ENCODE data around the gene RASA2.
A peak's percentile ranks its signal among the peaks of the same experiment; 100 is the strongest.
"Not testable (repeated sequence)": the region's sequence is repeated elsewhere in the genome, so short reads cannot be mapped to it uniquely, and the experiment has no call there.

Gene RASA2

GRCh38 chr3:141478840-141479239 lies 8.0 kb upstream of the RASA2 start:
- H3K9ac ChIP-seq (ENCODE audit: low read length); H3K27ac ChIP-seq (ENCODE audit: low read depth, low read length); H3K4me1 ChIP-seq (ENCODE audit: control insufficient read depth, insufficient read depth, low read length); H3K36me3 ChIP-seq (ENCODE audit: control insufficient read depth, insufficient read depth, low read length); H3K4me3 ChIP-seq (ENCODE audit: low read depth, low read length); H3K9me3 ChIP-seq (ENCODE audit: control insufficient read depth, insufficient read depth, low read depth, low read length); H3K27me3 ChIP-seq (ENCODE audit: control insufficient read depth, insufficient read depth, low read length): not testable (repeated sequence)

DNA sequence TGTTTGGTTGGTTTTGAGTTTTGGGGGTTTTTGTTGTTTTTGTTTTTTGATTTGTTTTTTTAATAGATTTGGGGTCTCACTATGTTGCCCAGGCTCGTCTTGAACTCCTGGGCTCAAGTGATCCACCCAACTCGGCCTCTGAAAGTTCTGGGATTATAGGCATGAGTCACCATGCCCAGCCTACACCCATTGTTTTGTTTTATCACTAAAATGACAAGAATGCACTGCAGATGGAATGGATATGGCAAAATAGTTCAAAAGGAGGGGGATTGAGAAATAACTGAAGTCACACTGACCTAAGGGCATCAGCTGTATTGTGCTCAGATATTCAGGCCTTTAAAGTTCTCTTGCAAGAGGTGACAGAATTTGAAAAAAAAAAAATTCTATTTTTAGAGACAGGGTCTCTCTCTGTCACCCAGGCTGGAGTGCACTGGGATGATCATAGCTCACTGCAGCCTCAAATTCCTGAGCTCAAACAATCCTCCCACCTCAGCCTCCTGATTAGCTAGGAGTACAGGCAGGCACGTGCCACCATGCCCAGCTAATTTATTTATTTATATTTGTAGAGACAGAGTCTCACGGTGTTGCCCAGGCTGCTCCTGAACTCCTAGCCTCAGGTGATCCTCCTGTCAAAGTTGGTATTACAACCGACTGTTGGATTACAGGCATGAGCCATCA lies 4.4 kb upstream of the RASA2 start:
- H3K36me3 ChIP-seq (ENCODE audit: control insufficient read depth, insufficient read depth, low read length) = no peaks in the 10 kb centered on the region
- H3K27ac ChIP-seq (ENCODE audit: low read depth, low read length) = no peak overlapping the region
- H3K27me3 ChIP-seq (ENCODE audit: control insufficient read depth, insufficient read depth, low read length) = no peaks in the 10 kb centered on the region
- H3K4me3 ChIP-seq (ENCODE audit: low read depth, low read length) = no peak overlapping the region
- H3K9ac ChIP-seq (ENCODE audit: low read length) = no peak overlapping the region
- no peaks in the 10 kb centered on the region for H3K9me3 ChIP-seq (ENCODE audit: control insufficient read depth, insufficient read depth, low read depth, low read length)
- H3K4me1 ChIP-seq (ENCODE audit: control insufficient read depth, insufficient read depth, low read length) = peaks cover 10% of the 10 kb centered on the region

- Histone ChIP-seq H3K4me3 (ENCODE audit: low read depth, low read length) (no peak overlapping the region), H3K4me1 (ENCODE audit: control insufficient read depth, insufficient read depth, low read length) (peaks cover 22% of the 10 kb centered on the region), H3K9me3 (ENCODE audit: control insufficient read depth, insufficient read depth, low read depth, low read length) (no peaks in the 10 kb centered on the region), H3K9ac (ENCODE audit: low read length) (no peak overlapping the region), H3K27me3 (ENCODE audit: control insufficient read depth, insufficient read depth, low read length) (no peaks in the 10 kb centered on the region), H3K36me3 (ENCODE audit: control insufficient read depth, insufficient read depth, low read length) (no peaks in the 10 kb centered on the region), H3K27ac (ENCODE audit: low read depth, low read length) (no peak overlapping the region)
These were observed 2.0 kb upstream of the RASA2 start for GRCh38 chr3:141484701-141485287.

- no peaks in the 10 kb centered on the region for H3K27me3 ChIP-seq (ENCODE audit: control insufficient read depth, insufficient read depth, low read length)
- H3K36me3 ChIP-seq (ENCODE audit: control insufficient read depth, insufficient read depth, low read length) = no peaks in the 10 kb centered on the region
- H3K4me3 ChIP-seq (ENCODE audit: low read depth, low read length) = peak overlapping the region; percentile 71
- H3K9ac ChIP-seq (ENCODE audit: low read length) = peak overlapping the region; percentile 45
- no peak overlapping the region for H3K27ac ChIP-seq (ENCODE audit: low read depth, low read length)
- H3K9me3 ChIP-seq (ENCODE audit: control insufficient read depth, insufficient read depth, low read depth, low read length) = no peaks in the 10 kb centered on the region
- peaks cover 25% of the 10 kb centered on the region for H3K4me1 ChIP-seq (ENCODE audit: control insufficient read depth, insufficient read depth, low read length)
These were observed 959 bp upstream of the RASA2 start for GRCh38 chr3:141485641-141486495.

GRCh38 chr3:141486496-141486745 lies 406 bp upstream of the RASA2 start:
- H3K9ac ChIP-seq (ENCODE audit: low read length) = peak overlapping the region; percentile 45

GRCh38 chr3:141487521-141488252 lies 860 bp downstream of the RASA2 start:
- H3K9ac ChIP-seq (ENCODE audit: low read length) = peak overlapping the region; percentile 81
- H3K36me3 ChIP-seq (ENCODE audit: control insufficient read depth, insufficient read depth, low read length) = no peaks in the 10 kb centered on the region
- no peaks in the 10 kb centered on the region for H3K27me3 ChIP-seq (ENCODE audit: control insufficient read depth, insufficient read depth, low read length)
- H3K9me3 ChIP-seq (ENCODE audit: control insufficient read depth, insufficient read depth, low read depth, low read length) = no peaks in the 10 kb centered on the region
- H3K27ac ChIP-seq (ENCODE audit: low read depth, low read length) = peak overlapping the region; percentile 73; the same call in 1 of the 2 replicates
- H3K4me1 ChIP-seq (ENCODE audit: control insufficient read depth, insufficient read depth, low read length) = peaks cover 25% of the 10 kb centered on the region
- H3K4me3 ChIP-seq (ENCODE audit: low read depth, low read length) = peak overlapping the region; percentile 71

More at GRCh38 chr3:141486496-141486745, 406 bp upstream of the RASA2 start:
- no peaks in the 10 kb centered on the region for H3K27me3 ChIP-seq (ENCODE audit: control insufficient read depth, insufficient read depth, low read length)
- peak overlapping the region; percentile 71 for H3K4me3 ChIP-seq (ENCODE audit: low read depth, low read length)
- H3K9me3 ChIP-seq (ENCODE audit: control insufficient read depth, insufficient read depth, low read depth, low read length) = no peaks in the 10 kb centered on the region
- H3K27ac ChIP-seq (ENCODE audit: low read depth, low read length) = no peak overlapping the region
- H3K4me1 ChIP-seq (ENCODE audit: control insufficient read depth, insufficient read depth, low read length) = peaks cover 25% of the 10 kb centered on the region
- H3K36me3 ChIP-seq (ENCODE audit: control insufficient read depth, insufficient read depth, low read length) = no peaks in the 10 kb centered on the region

DNA sequence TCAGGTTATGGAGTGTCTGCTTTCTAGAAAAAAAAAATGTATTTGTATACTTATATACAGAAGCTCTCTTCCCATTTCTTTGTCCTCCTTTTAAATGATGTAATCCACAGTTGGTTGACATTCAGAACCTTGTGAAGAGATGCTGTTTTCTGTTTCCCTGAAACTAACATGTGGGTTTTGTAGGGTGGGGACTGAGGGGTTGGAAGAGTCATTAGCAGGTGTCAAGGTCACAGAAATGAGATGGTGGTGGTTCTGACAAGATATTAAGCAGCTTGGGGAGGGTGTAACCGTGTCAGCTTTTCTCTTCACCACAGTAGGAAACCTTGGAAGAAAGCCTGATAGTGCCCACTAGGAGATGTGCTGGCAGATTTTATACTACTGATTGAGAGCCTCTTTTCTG lies 2.4 kb downstream of the RASA2 start:
- peaks cover 25% of the 10 kb centered on the region for H3K4me1 ChIP-seq (ENCODE audit: control insufficient read depth, insufficient read depth, low read length)
- H3K27ac ChIP-seq (ENCODE audit: low read depth, low read length) = no peak overlapping the region
- H3K36me3 ChIP-seq (ENCODE audit: control insufficient read depth, insufficient read depth, low read length) = no peaks in the 10 kb centered on the region
- H3K9me3 ChIP-seq (ENCODE audit: control insufficient read depth, insufficient read depth, low read depth, low read length) = no peaks in the 10 kb centered on the region
- H3K4me3 ChIP-seq (ENCODE audit: low read depth, low read length) = no peak overlapping the region
- H3K9ac ChIP-seq (ENCODE audit: low read length) = no peak overlapping the region
- H3K27me3 ChIP-seq (ENCODE audit: control insufficient read depth, insufficient read depth, low read length) = no peaks in the 10 kb centered on the region

GRCh38 chr3:141491081-141491480 lies 4.3 kb downstream of the RASA2 start:
- Histone ChIP-seq H3K36me3 (ENCODE audit: control insufficient read depth, insufficient read depth, low read length) (no peaks in the 10 kb centered on the region), H3K9ac (ENCODE audit: low read length) (no peak overlapping the region), H3K9me3 (ENCODE audit: control insufficient read depth, insufficient read depth, low read depth, low read length) (no peaks in the 10 kb centered on the region), H3K27ac (ENCODE audit: low read depth, low read length) (no peak overlapping the region), H3K4me3 (ENCODE audit: low read depth, low read length) (no peak overlapping the region), H3K27me3 (ENCODE audit: control insufficient read depth, insufficient read depth, low read length) (no peaks in the 10 kb centered on the region), H3K4me1 (ENCODE audit: control insufficient read depth, insufficient read depth, low read length) (peaks cover 18% of the 10 kb centered on the region)

GRCh38 chr3:141491929-141492328 lies 5.1 kb downstream of the RASA2 start:
- Histone ChIP-seq H3K4me1 (ENCODE audit: control insufficient read depth, insufficient read depth, low read length) (peaks cover 16% of the 10 kb centered on the region; the same call in 1 of the 2 replicates), H3K27me3 (ENCODE audit: control insufficient read depth, insufficient read depth, low read length) (no peaks in the 10 kb centered on the region), H3K9ac (ENCODE audit: low read length) (no peak overlapping the region), H3K36me3 (ENCODE audit: control insufficient read depth, insufficient read depth, low read length) (no peaks in the 10 kb centered on the region), H3K27ac (ENCODE audit: low read depth, low read length) (no peak overlapping the region), H3K9me3 (ENCODE audit: control insufficient read depth, insufficient read depth, low read depth, low read length) (no peaks in the 10 kb centered on the region), H3K4me3 (ENCODE audit: low read depth, low read length) (no peak overlapping the region)

GRCh38 chr3:141493184-141493583 lies 6.4 kb downstream of the RASA2 start:
- Histone ChIP-seq H3K4me1 (ENCODE audit: control insufficient read depth, insufficient read depth, low read length) (peaks cover 14% of the 10 kb centered on the region; the same call in 1 of the 2 replicates), H3K9ac (ENCODE audit: low read length) (no peak overlapping the region), H3K27ac (ENCODE audit: low read depth, low read length) (no peak overlapping the region)

GRCh38 chr3:141497589-141497988 lies 10.8 kb downstream of the RASA2 start:
- not testable (repeated sequence) for H3K4me1 ChIP-seq (ENCODE audit: control insufficient read depth, insufficient read depth, low read length); H3K27me3 ChIP-seq (ENCODE audit: control insufficient read depth, insufficient read depth, low read length); H3K36me3 ChIP-seq (ENCODE audit: control insufficient read depth, insufficient read depth, low read length); H3K27ac ChIP-seq (ENCODE audit: low read depth, low read length); H3K9ac ChIP-seq (ENCODE audit: low read length); H3K9me3 ChIP-seq (ENCODE audit: control insufficient read depth, insufficient read depth, low read depth, low read length); H3K4me3 ChIP-seq (ENCODE audit: low read depth, low read length)

More at GRCh38 chr3:141493184-141493583, 6.4 kb downstream of the RASA2 start:
- Histone ChIP-seq H3K9me3 (ENCODE audit: control insufficient read depth, insufficient read depth, low read depth, low read length) (no peaks in the 10 kb centered on the region), H3K36me3 (ENCODE audit: control insufficient read depth, insufficient read depth, low read length) (no peaks in the 10 kb centered on the region), H3K4me3 (ENCODE audit: low read depth, low read length) (no peak overlapping the region), H3K27me3 (ENCODE audit: control insufficient read depth, insufficient read depth, low read length) (no peaks in the 10 kb centered on the region)
